Astrocyte (in vitro differentiated cells and primary cell): ENCODE data around the gene UBE2R2.

Experiments
- EZH2 ChIP-seq: IDR thresholded peaks from 2 replicates; pipeline ENCODE4 v1.6.1; 2012; ENCODE audit warnings: mild to moderate bottlenecking, low read length, inconsistent platforms; ENCODE audit not compliant: insufficient read depth
- TF ChIP-seq, protein P1 (sequence below): IDR thresholded peaks from 2 replicates; pipeline ENCODE4 v1.5.1; 2011; ENCODE audit warnings: low read depth, mild to moderate bottlenecking, inconsistent platforms, low read length, moderate library complexity; ENCODE audit not compliant: insufficient read depth

DNA sequence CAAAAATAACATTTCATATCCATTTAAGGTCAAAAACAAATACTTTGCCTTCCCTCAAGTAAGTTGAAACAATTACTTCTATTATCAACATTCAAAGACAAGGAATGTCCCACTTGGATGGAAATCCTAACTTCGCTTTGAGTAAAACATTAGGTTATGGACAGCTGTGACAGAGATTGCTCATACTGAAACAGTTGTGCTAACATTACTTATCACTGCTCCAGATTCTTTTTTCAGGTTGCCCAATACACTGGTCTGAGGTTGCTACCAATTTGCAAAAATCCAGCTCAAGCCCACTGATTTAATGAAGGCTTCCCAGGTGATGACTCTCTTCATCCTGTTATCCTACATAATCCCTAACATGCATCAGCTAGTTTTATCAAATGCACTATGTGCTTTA lies 133.4 kb downstream of the UBE2R2 start:
- TF ChIP-seq, protein P1, sequence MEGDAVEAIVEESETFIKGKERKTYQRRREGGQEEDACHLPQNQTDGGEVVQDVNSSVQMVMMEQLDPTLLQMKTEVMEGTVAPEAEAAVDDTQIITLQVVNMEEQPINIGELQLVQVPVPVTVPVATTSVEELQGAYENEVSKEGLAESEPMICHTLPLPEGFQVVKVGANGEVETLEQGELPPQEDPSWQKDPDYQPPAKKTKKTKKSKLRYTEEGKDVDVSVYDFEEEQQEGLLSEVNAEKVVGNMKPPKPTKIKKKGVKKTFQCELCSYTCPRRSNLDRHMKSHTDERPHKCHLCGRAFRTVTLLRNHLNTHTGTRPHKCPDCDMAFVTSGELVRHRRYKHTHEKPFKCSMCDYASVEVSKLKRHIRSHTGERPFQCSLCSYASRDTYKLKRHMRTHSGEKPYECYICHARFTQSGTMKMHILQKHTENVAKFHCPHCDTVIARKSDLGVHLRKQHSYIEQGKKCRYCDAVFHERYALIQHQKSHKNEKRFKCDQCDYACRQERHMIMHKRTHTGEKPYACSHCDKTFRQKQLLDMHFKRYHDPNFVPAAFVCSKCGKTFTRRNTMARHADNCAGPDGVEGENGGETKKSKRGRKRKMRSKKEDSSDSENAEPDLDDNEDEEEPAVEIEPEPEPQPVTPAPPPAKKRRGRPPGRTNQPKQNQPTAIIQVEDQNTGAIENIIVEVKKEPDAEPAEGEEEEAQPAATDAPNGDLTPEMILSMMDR: no peak
- no peak for TF ChIP-seq EZH2
